Muscle of back (tissue), 11 donors: Measurements from ENCODE around the gene CCDC167. TPM values are rescaled to one million over a fixed set of nuclear protein-coding genes. Genes with fewer than 3 reads are reported as not detected.
"Not testable (repeated sequence)": the region's sequence is repeated elsewhere in the genome, so short reads cannot be mapped to it uniquely, and the experiment has no call there.

Source experiments
- DNase-seq, 3 donors: peaks; one replicate each; pipeline versions ENCODE4 v3.0.0 to v3.0.0-alpha.2; 2013
- polyA plus RNA-seq, 10 donors: library from polyadenylated mRNA; unstranded; fragments of 120-200 nt; gene quantifications; one replicate each; pipeline ENCODE4 v1.2.1, GENCODE V29; 2013; ENCODE audit not compliant: insufficient read length in 10 of 10

The CCDC167 gene
- polyA plus RNA-seq, 10 donors: 18.5 to 26.6 (median 22.0) TPM

DNA sequence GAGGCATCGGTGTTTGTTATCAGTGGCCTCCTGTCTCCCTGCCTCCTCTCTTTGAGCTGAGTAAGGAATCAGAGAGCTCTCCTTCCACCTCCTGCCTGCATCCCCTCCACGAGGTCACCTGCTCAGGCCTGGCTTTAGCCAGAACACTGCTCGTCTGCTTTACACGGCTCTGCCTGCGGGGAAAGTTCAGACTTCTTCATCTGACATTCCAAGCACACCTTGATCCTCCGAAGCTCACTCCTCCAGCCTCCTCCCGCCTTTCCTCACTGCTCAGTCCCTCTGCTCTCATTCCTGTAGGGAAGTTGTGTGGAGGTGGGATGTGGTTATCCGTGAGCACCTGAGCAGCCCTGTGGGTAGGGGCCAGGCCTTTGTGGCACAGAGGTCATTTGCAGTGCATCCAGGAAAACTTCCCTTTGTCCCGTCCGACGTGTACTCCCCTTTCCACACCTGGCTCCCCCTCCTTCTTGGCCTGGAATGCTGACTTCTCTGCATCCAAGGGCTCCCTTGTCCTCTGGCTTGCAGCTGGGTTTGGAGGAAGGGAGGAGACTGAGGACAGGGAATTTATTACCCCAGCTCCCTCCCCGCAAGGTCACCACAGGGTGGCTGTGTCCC is 12.8 kb upstream of the CCDC167 start:
- no peak for DNase-seq

DNA sequence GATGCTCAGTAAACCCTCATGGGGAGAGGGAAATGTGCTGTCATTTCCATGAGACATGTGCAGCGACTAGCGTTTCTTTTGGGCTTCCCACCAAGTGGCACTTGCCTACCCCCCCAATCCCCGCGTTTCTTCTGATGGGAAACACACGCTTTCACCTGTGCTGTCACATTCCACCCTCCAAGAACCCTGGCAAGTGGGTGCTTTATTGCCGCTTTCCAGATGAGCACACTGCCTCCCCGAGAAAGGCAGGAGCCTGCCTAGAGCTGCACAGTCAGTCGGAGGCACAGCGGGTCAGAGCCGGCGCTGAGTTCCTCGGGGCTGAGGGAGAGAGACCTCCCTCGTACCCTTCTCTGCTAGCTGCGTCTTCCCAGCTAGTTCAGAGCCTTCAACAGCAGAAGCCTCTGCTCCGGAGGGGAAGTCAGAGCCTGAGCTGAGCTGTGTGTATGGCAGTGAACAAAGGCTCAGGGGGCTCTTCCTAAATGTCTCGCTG is 12.3 kb upstream of the CCDC167 start:
- no peak for DNase-seq

GRCh38 chr6:37511201-37511600 is 11.5 kb upstream of the CCDC167 start:
- DNase-seq: no peak

- DNase-seq: no peak
Observed at GRCh38 chr6:37507690-37508421, 8.2 kb upstream of the CCDC167 start.

GRCh38 chr6:37507077-37507476 is 7.4 kb upstream of the CCDC167 start:
- no peak for DNase-seq

GRCh38 chr6:37506479-37506878 is 6.8 kb upstream of the CCDC167 start:
- no peak for DNase-seq

GRCh38 chr6:37504024-37504423 is 4.3 kb upstream of the CCDC167 start:
- DNase-seq: no peak

DNA sequence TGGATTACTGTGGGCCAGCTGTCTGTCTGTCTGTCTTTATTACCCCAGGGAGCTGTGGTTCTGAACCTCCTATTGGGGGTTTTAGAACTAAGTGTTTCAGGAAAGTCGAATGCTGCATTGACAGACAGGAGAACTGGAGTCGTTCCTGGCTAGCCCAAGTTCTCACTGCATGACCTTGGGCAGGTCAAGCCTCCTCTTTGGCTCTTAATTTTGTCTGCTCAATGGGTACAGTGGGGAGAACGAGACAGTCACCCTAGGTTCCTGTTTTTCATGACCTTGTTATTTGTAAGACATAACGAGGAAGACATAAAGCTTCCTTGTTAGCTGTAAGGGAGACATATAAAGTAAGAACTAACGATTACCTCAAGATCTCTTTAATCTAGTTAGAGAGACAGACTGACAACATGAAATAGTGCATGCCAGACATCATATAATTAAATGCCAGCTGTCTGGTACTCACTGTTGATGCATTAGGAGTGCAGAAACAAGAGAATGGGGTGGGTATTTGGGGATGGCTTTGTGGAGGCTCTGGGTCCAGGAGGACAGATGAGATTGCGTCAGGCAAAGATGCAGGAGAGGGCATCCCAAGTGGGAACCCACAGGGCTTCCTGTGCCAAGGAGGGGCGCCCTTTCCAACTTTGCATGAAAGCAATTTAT is 3.7 kb upstream of the CCDC167 start:
- DNase-seq: no peak

GRCh38 chr6:37502703-37503291 is 3.1 kb upstream of the CCDC167 start:
- DNase-seq: no peak

DNA sequence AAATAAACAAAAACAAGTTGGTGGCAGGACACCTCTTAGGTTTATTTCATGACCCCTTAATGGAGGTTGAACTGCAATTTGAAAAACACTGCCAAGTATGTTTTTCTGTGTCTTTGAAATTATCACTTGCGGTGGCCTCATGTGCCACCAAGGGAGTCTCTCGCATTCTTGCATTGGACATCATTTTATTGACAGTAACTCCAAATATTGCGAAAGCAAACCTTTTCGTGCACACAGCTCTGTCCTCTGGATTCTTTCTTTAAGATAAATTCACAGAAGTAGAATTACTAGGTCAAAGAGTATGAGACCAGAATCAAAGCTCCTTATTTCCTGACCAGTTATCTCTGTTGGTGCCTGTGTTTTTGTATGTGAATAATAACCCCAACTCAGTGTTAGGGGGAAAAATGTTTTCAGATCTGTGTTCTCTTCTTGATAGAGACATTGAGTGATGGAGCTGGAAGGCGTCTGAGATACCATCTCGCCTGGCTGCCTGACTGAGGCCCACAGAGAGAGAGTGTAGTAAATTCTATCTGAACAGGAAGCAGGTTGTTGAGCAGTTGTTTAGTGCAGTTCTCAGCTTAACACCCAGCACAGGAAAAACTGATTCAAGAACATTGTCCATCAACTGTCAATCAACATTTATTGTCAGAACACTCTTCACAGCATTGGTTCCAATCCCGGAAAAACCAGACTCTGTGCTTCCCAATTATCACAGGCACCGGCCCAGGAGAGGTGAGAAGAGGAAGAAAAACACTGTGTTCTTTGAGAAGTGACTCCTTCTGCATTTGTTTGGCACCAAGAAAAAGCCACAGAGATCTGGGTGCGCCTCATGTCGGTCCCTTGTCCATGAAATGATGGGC is 2.2 kb upstream of the CCDC167 start:
- DNase-seq: no peak

DNA sequence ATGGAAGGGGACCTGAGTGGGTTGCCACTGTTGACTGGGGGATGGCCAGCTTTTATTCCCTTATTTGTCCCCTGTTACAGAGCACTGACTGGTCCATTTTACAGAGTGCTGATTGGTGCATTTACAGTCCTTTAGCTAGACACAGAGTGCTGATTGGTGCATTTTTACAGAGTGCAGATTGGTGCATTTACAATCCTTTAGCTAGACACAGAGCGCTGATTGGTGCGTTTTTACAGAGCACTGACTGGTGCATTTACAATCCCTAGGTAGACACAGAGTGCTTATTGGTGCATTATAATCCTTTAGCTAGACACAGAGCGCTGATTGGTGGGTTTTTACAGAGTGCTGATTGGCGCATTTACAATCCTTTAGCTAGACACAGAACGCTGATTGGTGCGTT is 1.2 kb upstream of the CCDC167 start:
- DNase-seq: not testable (repeated sequence)

GRCh38 chr6:37500294-37500608 is 558 bp upstream of the CCDC167 start:
- no peak for DNase-seq

DNA sequence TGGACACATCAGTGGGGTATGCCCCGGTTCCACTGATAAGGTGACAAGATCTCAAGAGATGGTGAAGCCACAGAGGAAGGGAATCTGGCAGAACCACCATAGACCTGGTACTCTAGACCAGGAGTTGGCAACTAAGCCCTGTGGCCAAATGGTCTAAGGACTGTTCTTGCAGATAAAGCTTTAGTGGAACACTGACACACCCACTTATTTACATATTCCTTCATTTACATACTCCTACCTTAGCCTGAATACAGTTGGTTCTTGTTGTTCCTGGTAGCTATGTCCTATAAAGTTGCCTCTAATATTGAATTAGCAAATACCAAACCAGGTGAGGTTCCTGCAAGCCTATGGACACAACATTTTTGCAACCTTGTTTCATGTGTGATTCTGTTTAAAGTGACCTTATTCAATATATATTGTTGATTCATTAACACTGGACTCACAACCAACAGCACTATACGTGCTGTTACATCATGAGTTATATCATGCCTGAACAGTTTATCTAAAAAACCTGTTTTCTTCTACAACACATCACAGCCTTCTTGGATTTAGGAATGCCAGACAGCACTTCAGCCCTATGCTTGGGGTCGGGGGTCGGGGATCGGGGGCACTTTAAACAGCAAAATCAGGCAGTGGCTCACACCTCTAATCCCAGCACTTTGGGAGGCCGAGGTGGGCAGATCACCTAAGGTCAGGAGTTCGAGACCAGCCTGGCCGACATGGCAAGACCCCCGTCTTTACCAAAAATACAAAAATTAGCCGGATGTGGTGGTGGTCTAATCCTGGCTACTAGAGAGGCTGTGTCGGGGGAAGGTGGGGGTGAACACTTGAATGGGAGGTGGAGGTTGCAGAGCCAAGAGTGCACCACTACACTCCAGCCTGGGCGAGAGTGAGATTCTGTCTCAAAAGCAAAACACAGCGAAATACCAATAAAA is 2.5 kb downstream of the CCDC167 start:
- DNase-seq: no peak

GRCh38 chr6:37495244-37495934 is 4.3 kb downstream of the CCDC167 start:
- DNase-seq: no peak

DNA sequence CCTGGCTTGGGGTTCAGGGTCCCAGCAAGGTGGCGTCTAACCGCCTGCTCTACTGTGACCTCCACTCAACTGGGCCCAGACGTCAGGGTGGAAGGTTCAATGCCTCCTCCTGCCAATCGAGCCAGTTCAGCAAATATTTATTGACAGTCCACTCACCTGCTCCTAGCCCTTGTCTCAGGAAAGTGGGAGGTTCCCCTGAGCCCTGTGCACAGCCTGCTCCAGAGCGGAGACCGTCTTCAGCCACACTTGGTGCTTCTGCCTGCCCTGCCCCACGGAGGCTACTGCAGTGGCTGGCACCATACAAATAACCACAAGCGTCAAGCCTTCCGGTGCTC is 6.1 kb downstream of the CCDC167 start:
- DNase-seq: no peak

DNA sequence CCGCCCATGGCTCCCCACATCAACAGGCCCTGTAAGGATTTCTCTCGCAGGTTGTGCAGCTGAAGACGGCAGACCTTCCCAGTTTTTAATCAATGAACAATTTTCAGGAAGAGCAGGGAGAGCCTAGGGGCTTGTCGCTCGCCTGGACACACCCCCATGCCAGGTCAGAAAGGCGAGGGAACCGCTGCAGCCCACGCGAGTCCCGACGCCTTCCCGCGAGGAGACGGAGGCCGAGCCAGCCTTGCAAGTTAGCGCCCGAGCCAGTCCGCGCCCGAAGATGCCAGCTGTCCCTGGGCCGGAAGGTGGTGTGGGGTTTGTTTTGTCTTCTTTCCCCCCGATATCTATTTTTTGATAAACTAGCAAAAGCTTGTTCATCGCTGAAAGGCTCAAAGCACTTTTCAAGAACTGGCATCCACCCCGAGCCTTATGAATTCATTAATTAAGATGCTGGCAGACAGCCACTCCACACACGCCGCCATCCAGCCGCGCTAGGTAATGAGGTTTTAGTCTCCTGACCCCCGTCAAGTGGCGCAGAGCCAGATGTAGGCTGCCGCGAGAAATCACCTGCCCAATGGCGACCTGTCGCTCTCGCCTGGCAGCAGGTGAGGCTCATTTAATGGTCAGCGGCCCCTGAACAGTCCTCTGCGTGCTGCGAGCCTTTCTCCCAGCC is 6.6 kb downstream of the CCDC167 start:
- DNase-seq: no peak

- no peak for DNase-seq
Observed at GRCh38 chr6:37492236-37492972, 7.3 kb downstream of the CCDC167 start.

DNA sequence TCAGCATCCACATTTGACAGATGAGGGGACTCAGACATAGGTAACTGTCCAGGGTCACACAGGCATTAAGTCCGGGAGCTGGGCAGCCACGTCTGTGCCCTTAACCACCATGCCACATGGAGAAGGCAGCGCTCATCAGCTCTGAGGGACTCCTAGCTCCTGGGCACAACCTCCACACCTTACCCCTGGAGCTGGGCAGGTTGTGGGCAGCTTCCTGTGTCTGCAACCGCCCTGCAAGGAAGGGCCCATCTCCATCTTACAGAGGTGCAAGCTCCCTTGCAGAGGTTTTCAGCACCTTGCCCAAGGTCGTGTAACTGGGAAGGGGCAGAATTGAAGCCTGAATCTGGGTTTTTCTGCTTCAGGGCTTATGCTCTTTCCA is 7.9 kb downstream of the CCDC167 start:
- DNase-seq: no peak
